ENCODE results near the gene ZNF316.

GRCh38 chr7:6691103-6691502 is 54.0 kb downstream of the ZNF316 start:
- TF ChIP-seq, protein P1, sequence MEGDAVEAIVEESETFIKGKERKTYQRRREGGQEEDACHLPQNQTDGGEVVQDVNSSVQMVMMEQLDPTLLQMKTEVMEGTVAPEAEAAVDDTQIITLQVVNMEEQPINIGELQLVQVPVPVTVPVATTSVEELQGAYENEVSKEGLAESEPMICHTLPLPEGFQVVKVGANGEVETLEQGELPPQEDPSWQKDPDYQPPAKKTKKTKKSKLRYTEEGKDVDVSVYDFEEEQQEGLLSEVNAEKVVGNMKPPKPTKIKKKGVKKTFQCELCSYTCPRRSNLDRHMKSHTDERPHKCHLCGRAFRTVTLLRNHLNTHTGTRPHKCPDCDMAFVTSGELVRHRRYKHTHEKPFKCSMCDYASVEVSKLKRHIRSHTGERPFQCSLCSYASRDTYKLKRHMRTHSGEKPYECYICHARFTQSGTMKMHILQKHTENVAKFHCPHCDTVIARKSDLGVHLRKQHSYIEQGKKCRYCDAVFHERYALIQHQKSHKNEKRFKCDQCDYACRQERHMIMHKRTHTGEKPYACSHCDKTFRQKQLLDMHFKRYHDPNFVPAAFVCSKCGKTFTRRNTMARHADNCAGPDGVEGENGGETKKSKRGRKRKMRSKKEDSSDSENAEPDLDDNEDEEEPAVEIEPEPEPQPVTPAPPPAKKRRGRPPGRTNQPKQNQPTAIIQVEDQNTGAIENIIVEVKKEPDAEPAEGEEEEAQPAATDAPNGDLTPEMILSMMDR (IDR thresholded peaks at IDR 0.05) = no peak
- no peak for TF ChIP-seq POLR2A (IDR thresholded peaks at IDR 0.05)
- TF ChIP-seq POLR2AphosphoS5 (IDR thresholded peaks at IDR 0.05) = no peak
- no peak for TF ChIP-seq EP300 (IDR thresholded peaks at IDR 0.05)
